KMS-11 (cell line): ENCODE data around the gene LARP6.

ENCODE experiments used
- H2AFZ ChIP-seq: fragments of 200-600 bp; sonication (generic); 2 replicates; pipeline ENCODE4 v1.6.1; 2016; ENCODE audit warnings: antibody characterized with exemption, mixed run types, low read depth
- H3K27ac ChIP-seq: fragments of 200-600 bp; sonication (generic); 2 replicates; pipeline ENCODE4 v1.6.1; 2016; ENCODE audit warnings: mild to moderate bottlenecking, mixed run types
- H3K27me3 ChIP-seq: fragments of 200-600 bp; sonication (generic); 2 replicates; pipeline ENCODE4 v1.6.1; 2017; ENCODE audit warnings: mild to moderate bottlenecking, low read depth, mixed run types, moderate library complexity; ENCODE audit not compliant: insufficient read depth
- H3K36me3 ChIP-seq: fragments of 200-600 bp; sonication (generic); 2 replicates; pipeline ENCODE4 v1.6.1; 2017; ENCODE audit warnings: mild to moderate bottlenecking, mixed run types; ENCODE audit not compliant: insufficient read depth
- H3K4me1 ChIP-seq: fragments of 200-600 bp; sonication (generic); 2 replicates; pipeline ENCODE4 v1.6.1; 2016; ENCODE audit warnings: mild to moderate bottlenecking, low read depth, mixed run types; ENCODE audit not compliant: poor library complexity, severe bottlenecking
- H3K4me2 ChIP-seq: fragments of 200-600 bp; sonication (generic); 2 replicates; pipeline ENCODE4 v1.7.0; 2016; ENCODE audit warnings: mild to moderate bottlenecking, mixed run types
- H3K4me3 ChIP-seq: fragments of 200-600 bp; sonication (generic); IDR thresholded peaks from 2 replicates; pipeline ENCODE4 v1.6.1; 2017; ENCODE audit warnings: low read depth, low read length, mixed read lengths; ENCODE audit not compliant: insufficient read depth
- H3K79me2 ChIP-seq: fragments of 200-600 bp; sonication (generic); 2 replicates; pipeline ENCODE4 v1.6.1; 2016; ENCODE audit warnings: low read depth, mixed run types; ENCODE audit not compliant: insufficient read depth
- H3K9ac ChIP-seq: fragments of 200-600 bp; sonication (generic); 2 replicates; pipeline ENCODE4 v1.6.1; 2016; ENCODE audit warnings: mild to moderate bottlenecking, mixed run types
- H4K20me1 ChIP-seq: fragments of 200-600 bp; sonication (generic); 2 replicates; pipeline ENCODE4 v1.6.1; 2016; ENCODE audit warnings: mild to moderate bottlenecking, mixed run types; ENCODE audit not compliant: insufficient read depth
- CTCF ChIP-seq: fragments of 200-600 bp; sonication (generic); conservative IDR thresholded peaks from 2 replicates; pipeline ENCODE4 v1.6.1; 2017; ENCODE audit warnings: low read depth, mild to moderate bottlenecking, antibody characterized with exemption, low read length, moderate library complexity, mixed read lengths

The LARP6 gene

GRCh38 chr15:70788114-70789049, 65.6 kb downstream of the LARP6 start:
- Histone ChIP-seq H3K27me3 (no peaks in the 10 kb centered on the region), H3K4me3 (no peak overlapping the region), H3K36me3 (no peaks in the 10 kb centered on the region), H3K4me2 (no peak overlapping the region), H3K9ac (no peak overlapping the region), H3K4me1 (no peaks in the 10 kb centered on the region), H2AFZ (no peak overlapping the region), H4K20me1 (no peaks in the 10 kb centered on the region), H3K27ac (no peak overlapping the region), H3K79me2 (no peaks in the 10 kb centered on the region)
- no peak for TF ChIP-seq CTCF

- Histone ChIP-seq H3K4me3 (no peak overlapping the region), H3K27ac (no peak overlapping the region), H3K27me3 (no peaks in the 10 kb centered on the region), H3K9ac (no peak overlapping the region), H4K20me1 (no peaks in the 10 kb centered on the region), H3K79me2 (no peaks in the 10 kb centered on the region), H3K36me3 (no peaks in the 10 kb centered on the region), H3K4me2 (no peak overlapping the region), H3K4me1 (no peaks in the 10 kb centered on the region), H2AFZ (no peak overlapping the region)
- TF ChIP-seq CTCF = no peak
Observed at GRCh38 chr15:70786996-70787395, 67.0 kb downstream of the LARP6 start.

GRCh38 chr15:70783610-70784022, 70.3 kb downstream of the LARP6 start:
- Histone ChIP-seq H2AFZ (no peak overlapping the region), H3K27ac (no peak overlapping the region), H3K79me2 (no peaks in the 10 kb centered on the region), H3K4me2 (no peak overlapping the region), H3K4me1 (no peaks in the 10 kb centered on the region), H3K27me3 (no peaks in the 10 kb centered on the region), H3K36me3 (no peaks in the 10 kb centered on the region), H3K4me3 (no peak overlapping the region), H3K9ac (no peak overlapping the region), H4K20me1 (no peaks in the 10 kb centered on the region)
- no peak for TF ChIP-seq CTCF

- H3K9ac ChIP-seq = no peak overlapping the region
- no peak overlapping the region for H2AFZ ChIP-seq
- no peaks in the 10 kb centered on the region for H4K20me1 ChIP-seq
- H3K4me2 ChIP-seq = no peak overlapping the region
- H3K27ac ChIP-seq = no peak overlapping the region
- H3K27me3 ChIP-seq = no peaks in the 10 kb centered on the region
- no peaks in the 10 kb centered on the region for H3K4me1 ChIP-seq
- H3K79me2 ChIP-seq = no peaks in the 10 kb centered on the region
- H3K4me3 ChIP-seq = no peak overlapping the region
- no peaks in the 10 kb centered on the region for H3K36me3 ChIP-seq
- no peak for TF ChIP-seq CTCF
Observed at GRCh38 chr15:70783041-70783440, 70.9 kb downstream of the LARP6 start.
